ENCODE results near the gene OR4C45.
"Not testable (repeated sequence)": the region's sequence is repeated elsewhere in the genome, so short reads cannot be mapped to it uniquely, and the experiment has no call there.

GRCh38 chr11:50078946-50079345 is 46.3 kb downstream of the OR4C45 start:
- not testable (repeated sequence) for TF ChIP-seq ZNF671 (CRISPR knock-in tag; IDR thresholded peaks at IDR 0.05); FOXJ3 (CRISPR knock-in tag; IDR thresholded peaks at IDR 0.05; ENCODE audit: borderline replicate concordance); SP1 (CRISPR knock-in tag; conservative IDR thresholded peaks at IDR 0.05); GABPB1 (CRISPR knock-in tag; IDR thresholded peaks at IDR 0.05); NR1H2 (CRISPR knock-in tag; IDR thresholded peaks at IDR 0.05); HMGA2 (CRISPR knock-in tag; IDR thresholded peaks at IDR 0.05); RORB (CRISPR knock-in tag; IDR thresholded peaks at IDR 0.05); TEAD4 (CRISPR knock-in tag; IDR thresholded peaks at IDR 0.05); NR2C2 (CRISPR knock-in tag; IDR thresholded peaks at IDR 0.05); ESRRA (CRISPR knock-in tag; IDR thresholded peaks at IDR 0.05; ENCODE audit: borderline replicate concordance)
- TF ChIP-seq, protein P1, sequence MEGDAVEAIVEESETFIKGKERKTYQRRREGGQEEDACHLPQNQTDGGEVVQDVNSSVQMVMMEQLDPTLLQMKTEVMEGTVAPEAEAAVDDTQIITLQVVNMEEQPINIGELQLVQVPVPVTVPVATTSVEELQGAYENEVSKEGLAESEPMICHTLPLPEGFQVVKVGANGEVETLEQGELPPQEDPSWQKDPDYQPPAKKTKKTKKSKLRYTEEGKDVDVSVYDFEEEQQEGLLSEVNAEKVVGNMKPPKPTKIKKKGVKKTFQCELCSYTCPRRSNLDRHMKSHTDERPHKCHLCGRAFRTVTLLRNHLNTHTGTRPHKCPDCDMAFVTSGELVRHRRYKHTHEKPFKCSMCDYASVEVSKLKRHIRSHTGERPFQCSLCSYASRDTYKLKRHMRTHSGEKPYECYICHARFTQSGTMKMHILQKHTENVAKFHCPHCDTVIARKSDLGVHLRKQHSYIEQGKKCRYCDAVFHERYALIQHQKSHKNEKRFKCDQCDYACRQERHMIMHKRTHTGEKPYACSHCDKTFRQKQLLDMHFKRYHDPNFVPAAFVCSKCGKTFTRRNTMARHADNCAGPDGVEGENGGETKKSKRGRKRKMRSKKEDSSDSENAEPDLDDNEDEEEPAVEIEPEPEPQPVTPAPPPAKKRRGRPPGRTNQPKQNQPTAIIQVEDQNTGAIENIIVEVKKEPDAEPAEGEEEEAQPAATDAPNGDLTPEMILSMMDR (IDR thresholded peaks at IDR 0.05), result not testable (repeated sequence)
- TF ChIP-seq, protein P2, sequence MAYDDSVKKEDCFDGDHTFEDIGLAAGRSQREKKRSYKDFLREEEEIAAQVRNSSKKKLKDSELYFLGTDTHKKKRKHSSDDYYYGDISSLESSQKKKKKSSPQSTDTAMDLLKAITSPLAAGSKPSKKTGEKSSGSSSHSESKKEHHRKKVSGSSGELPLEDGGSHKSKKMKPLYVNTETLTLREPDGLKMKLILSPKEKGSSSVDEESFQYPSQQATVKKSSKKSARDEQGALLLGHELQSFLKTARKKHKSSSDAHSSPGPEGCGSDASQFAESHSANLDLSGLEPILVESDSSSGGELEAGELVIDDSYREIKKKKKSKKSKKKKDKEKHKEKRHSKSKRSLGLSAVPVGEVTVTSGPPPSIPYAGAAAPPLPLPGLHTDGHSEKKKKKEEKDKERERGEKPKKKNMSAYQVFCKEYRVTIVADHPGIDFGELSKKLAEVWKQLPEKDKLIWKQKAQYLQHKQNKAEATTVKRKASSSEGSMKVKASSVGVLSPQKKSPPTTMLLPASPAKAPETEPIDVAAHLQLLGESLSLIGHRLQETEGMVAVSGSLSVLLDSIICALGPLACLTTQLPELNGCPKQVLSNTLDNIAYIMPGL (CRISPR knock-in tag; IDR thresholded peaks at IDR 0.05), result not testable (repeated sequence)
- TF ChIP-seq, protein P3, sequence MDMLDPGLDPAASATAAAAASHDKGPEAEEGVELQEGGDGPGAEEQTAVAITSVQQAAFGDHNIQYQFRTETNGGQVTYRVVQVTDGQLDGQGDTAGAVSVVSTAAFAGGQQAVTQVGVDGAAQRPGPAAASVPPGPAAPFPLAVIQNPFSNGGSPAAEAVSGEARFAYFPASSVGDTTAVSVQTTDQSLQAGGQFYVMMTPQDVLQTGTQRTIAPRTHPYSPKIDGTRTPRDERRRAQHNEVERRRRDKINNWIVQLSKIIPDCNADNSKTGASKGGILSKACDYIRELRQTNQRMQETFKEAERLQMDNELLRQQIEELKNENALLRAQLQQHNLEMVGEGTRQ (CRISPR knock-in tag; IDR thresholded peaks at IDR 0.05), result not testable (repeated sequence)
- TF ChIP-seq, protein P4, sequence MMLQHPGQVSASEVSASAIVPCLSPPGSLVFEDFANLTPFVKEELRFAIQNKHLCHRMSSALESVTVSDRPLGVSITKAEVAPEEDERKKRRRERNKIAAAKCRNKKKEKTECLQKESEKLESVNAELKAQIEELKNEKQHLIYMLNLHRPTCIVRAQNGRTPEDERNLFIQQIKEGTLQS (CRISPR knock-in tag; conservative IDR thresholded peaks at IDR 0.05), result not testable (repeated sequence)
